Tibial nerve (tissue), 4 donors: ENCODE results near the gene MBNL2.
A peak's percentile ranks its signal among the peaks of the same experiment; 100 is the strongest.

Experiments used
- EP300 ChIP-seq, 2 donors: sonication (generic); formaldehyde crosslinking; IDR thresholded peaks; one replicate each; pipeline ENCODE4 v1.6.1; 2017; ENCODE audit warnings: antibody characterized with exemption in 2 of 2, mild to moderate bottlenecking in 1 of 2
- POLR2A ChIP-seq, 2 donors: fragments of 450-650 bp; IDR thresholded peaks; one replicate each; pipeline ENCODE4 v1.6.1; 2017; ENCODE audit warnings: antibody characterized with exemption in 2 of 2, mild to moderate bottlenecking in 2 of 2, moderate library complexity in 2 of 2
- TF ChIP-seq, protein P1 (sequence below), 5 experiments: fragments of 200-600 bp in 3 of 5; fragments of 450-650 bp in 2 of 5; sonication (generic) in 3 of 5; IDR thresholded peaks; one replicate each; pipeline ENCODE4 v1.5.1; 2016 to 2019; ENCODE audit warnings: antibody characterized with exemption in 5 of 5, mild to moderate bottlenecking in 3 of 5, moderate library complexity in 2 of 5

DNA sequence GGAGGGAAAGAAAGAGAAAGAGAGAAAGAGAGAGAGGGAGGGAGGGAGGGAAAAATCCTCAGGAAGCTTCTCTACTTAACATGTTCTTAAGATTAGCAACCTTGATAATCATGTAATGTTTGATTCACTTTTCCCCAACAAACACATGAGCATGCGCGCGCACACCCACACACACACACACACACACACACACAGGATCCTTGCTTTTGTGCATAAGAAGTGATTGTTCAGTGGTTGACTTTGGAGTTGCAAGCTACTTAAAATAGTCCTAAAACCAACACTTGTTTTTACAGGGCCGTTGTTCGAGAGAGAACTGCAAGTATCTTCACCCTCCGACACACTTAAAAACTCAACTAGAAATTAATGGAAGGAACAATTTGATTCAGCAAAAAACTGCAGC lies 111.8 kb downstream of the MBNL2 start:
- TF ChIP-seq, protein P1, sequence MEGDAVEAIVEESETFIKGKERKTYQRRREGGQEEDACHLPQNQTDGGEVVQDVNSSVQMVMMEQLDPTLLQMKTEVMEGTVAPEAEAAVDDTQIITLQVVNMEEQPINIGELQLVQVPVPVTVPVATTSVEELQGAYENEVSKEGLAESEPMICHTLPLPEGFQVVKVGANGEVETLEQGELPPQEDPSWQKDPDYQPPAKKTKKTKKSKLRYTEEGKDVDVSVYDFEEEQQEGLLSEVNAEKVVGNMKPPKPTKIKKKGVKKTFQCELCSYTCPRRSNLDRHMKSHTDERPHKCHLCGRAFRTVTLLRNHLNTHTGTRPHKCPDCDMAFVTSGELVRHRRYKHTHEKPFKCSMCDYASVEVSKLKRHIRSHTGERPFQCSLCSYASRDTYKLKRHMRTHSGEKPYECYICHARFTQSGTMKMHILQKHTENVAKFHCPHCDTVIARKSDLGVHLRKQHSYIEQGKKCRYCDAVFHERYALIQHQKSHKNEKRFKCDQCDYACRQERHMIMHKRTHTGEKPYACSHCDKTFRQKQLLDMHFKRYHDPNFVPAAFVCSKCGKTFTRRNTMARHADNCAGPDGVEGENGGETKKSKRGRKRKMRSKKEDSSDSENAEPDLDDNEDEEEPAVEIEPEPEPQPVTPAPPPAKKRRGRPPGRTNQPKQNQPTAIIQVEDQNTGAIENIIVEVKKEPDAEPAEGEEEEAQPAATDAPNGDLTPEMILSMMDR (IDR thresholded peaks at IDR 0.05), result peak in 2 of 5 experiments; percentile 13 to 16
- no peak for TF ChIP-seq EP300 (IDR thresholded peaks at IDR 0.05)
- no peak for TF ChIP-seq POLR2A (IDR thresholded peaks at IDR 0.05)
